Vagina (tissue), 2 donors: ENCODE data around the gene PABPC1L.

Source experiments
- POLR2A ChIP-seq, 2 donors: fragments of 450-650 bp; IDR thresholded peaks; one replicate each; pipeline ENCODE4 v1.6.1; 2017; ENCODE audit warnings: antibody characterized with exemption in 2 of 2, mild to moderate bottlenecking in 2 of 2, moderate library complexity in 2 of 2
- POLR2AphosphoS5 ChIP-seq, 2 donors: sonication (generic); formaldehyde crosslinking; IDR thresholded peaks; one replicate each; pipeline ENCODE4 v1.9.0; 2017; ENCODE audit warnings: antibody characterized with exemption in 2 of 2, mild to moderate bottlenecking in 2 of 2, low read depth in 1 of 2; ENCODE audit not compliant: insufficient read depth in 1 of 2
- TF ChIP-seq, protein P1 (sequence below), 3 experiments: fragments of 450-650 bp in 2 of 3; fragments of 200-600 bp in 1 of 3; sonication (generic) in 1 of 3; IDR thresholded peaks; one replicate each; pipeline ENCODE4 v1.5.1; 2017 to 2019; ENCODE audit warnings: antibody characterized with exemption in 3 of 3, mild to moderate bottlenecking in 2 of 3, moderate library complexity in 2 of 3

DNA sequence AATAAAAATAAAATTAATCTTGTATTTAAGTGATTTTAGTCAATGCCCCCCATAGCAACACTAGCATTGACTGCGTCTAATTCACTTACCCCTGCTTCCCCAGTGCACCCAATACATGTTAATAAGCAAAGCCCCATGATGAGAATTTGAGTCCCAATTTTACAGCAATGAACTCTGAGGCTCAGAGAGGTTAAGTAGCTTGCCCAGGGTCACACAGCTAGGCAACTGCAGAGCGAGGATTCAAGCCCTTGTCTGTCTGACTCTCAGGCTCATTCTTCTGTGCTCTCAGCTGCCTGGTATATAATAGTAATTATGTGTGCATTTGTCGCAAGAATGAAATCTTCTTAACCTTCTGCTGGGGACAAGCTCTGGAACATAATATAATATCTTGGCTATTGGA lies 8.5 kb downstream of the PABPC1L start:
- TF ChIP-seq, protein P1, sequence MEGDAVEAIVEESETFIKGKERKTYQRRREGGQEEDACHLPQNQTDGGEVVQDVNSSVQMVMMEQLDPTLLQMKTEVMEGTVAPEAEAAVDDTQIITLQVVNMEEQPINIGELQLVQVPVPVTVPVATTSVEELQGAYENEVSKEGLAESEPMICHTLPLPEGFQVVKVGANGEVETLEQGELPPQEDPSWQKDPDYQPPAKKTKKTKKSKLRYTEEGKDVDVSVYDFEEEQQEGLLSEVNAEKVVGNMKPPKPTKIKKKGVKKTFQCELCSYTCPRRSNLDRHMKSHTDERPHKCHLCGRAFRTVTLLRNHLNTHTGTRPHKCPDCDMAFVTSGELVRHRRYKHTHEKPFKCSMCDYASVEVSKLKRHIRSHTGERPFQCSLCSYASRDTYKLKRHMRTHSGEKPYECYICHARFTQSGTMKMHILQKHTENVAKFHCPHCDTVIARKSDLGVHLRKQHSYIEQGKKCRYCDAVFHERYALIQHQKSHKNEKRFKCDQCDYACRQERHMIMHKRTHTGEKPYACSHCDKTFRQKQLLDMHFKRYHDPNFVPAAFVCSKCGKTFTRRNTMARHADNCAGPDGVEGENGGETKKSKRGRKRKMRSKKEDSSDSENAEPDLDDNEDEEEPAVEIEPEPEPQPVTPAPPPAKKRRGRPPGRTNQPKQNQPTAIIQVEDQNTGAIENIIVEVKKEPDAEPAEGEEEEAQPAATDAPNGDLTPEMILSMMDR (IDR thresholded peaks at IDR 0.05) = no peak
- TF ChIP-seq POLR2A (IDR thresholded peaks at IDR 0.05) (no peak), POLR2AphosphoS5 (IDR thresholded peaks at IDR 0.05; ENCODE audit: insufficient read depth in 1 of 2, low read depth in 1 of 2) (no peak)
